HepG2 (cell line): ENCODE results near the gene CLEC2A.

Source experiments
- PHB2 ChIP-seq: fragments of 450-650 bp; IDR thresholded peaks from 2 replicates; pipeline ENCODE4 v1.6.1; 2018; ENCODE audit not compliant: partially characterized antibody
- POLR2A ChIP-seq, 2 experiments: IDR thresholded peaks; 2 replicates each; pipeline ENCODE4 v1.6.1; 2011; ENCODE audit warnings: low read depth in 2 of 2, low read length in 2 of 2, mild to moderate bottlenecking in 1 of 2, moderate library complexity in 1 of 2; ENCODE audit not compliant: insufficient read depth in 1 of 2
- TCF12 ChIP-seq, 2 experiments: fragments of 450-650 bp in 1 of 2; sonication (generic) in 1 of 2; formaldehyde crosslinking in 1 of 2; IDR thresholded peaks; 2 replicates each; pipeline versions ENCODE4 v1.6.1 to v1.8.0; 2017 to 2022; ENCODE audit warnings: antibody characterized with exemption in 1 of 2, mild to moderate bottlenecking in 1 of 2, missing genetic modification reagents in 1 of 2, moderate library complexity in 1 of 2
- ZBTB21 ChIP-seq: sonication (generic); formaldehyde crosslinking; IDR thresholded peaks from 2 replicates; pipeline ENCODE4 v1.4.0; 2020; ENCODE audit warnings: missing genetic modification reagents
- ZNF160 ChIP-seq: sonication (generic); formaldehyde crosslinking; IDR thresholded peaks from 2 replicates; pipeline ENCODE4 v1.8.0; 2022; ENCODE audit warnings: mild to moderate bottlenecking, inconsistent platforms, missing genetic modification reagents
- ZNF205 ChIP-seq: IDR thresholded peaks from 2 replicates; pipeline ENCODE4 v1.6.1; 2018; ENCODE audit warnings: missing biosample characterization, missing genetic modification reagents
- ZNF430 ChIP-seq: sonication (generic); formaldehyde crosslinking; IDR thresholded peaks from 2 replicates; pipeline ENCODE4 v1.9.0; 2021; ENCODE audit warnings: mild to moderate bottlenecking, missing genetic modification reagents
- ZSCAN30 ChIP-seq: sonication (generic); formaldehyde crosslinking; IDR thresholded peaks from 2 replicates; pipeline ENCODE4 v1.5.0; 2020; ENCODE audit warnings: mild to moderate bottlenecking, missing genetic modification reagents
- TF ChIP-seq, protein P1 (sequence below): sonication (generic); formaldehyde crosslinking; IDR thresholded peaks from 2 replicates; pipeline ENCODE4 v1.5.0; 2020; ENCODE audit warnings: mild to moderate bottlenecking, missing genetic modification reagents, moderate library complexity
- TF ChIP-seq, protein P2 (sequence below): sonication (generic); formaldehyde crosslinking; conservative IDR thresholded peaks from 2 replicates; pipeline ENCODE4 v1.8.0; 2022; ENCODE audit warnings: missing genetic modification reagents
- TF ChIP-seq, protein P3 (sequence below): sonication (generic); formaldehyde crosslinking; IDR thresholded peaks from 2 replicates; pipeline ENCODE4 v1.4.0; 2020; ENCODE audit warnings: mild to moderate bottlenecking, missing genetic modification reagents

- TF ChIP-seq PHB2 (no peak), ZNF205 (CRISPR knock-in tag) (no peak), ZSCAN30 (no peak), ZNF430 (CRISPR knock-in tag) (no peak), TCF12 (IDR thresholded peaks at IDR 0.05) (no peak), TCF12 (CRISPR knock-in tag; IDR thresholded peaks at IDR 0.05) (no peak), ZNF160 (CRISPR knock-in tag) (no peak), ZBTB21 (CRISPR knock-in tag) (no peak), POLR2A (IDR thresholded peaks at IDR 0.05; ENCODE audit: insufficient read depth in 1 of 2, low read depth in 2 of 2, low read length in 2 of 2) (no peak)
- TF ChIP-seq, protein P1, sequence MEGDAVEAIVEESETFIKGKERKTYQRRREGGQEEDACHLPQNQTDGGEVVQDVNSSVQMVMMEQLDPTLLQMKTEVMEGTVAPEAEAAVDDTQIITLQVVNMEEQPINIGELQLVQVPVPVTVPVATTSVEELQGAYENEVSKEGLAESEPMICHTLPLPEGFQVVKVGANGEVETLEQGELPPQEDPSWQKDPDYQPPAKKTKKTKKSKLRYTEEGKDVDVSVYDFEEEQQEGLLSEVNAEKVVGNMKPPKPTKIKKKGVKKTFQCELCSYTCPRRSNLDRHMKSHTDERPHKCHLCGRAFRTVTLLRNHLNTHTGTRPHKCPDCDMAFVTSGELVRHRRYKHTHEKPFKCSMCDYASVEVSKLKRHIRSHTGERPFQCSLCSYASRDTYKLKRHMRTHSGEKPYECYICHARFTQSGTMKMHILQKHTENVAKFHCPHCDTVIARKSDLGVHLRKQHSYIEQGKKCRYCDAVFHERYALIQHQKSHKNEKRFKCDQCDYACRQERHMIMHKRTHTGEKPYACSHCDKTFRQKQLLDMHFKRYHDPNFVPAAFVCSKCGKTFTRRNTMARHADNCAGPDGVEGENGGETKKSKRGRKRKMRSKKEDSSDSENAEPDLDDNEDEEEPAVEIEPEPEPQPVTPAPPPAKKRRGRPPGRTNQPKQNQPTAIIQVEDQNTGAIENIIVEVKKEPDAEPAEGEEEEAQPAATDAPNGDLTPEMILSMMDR (CRISPR knock-in tag), result no peak
- TF ChIP-seq, protein P2, sequence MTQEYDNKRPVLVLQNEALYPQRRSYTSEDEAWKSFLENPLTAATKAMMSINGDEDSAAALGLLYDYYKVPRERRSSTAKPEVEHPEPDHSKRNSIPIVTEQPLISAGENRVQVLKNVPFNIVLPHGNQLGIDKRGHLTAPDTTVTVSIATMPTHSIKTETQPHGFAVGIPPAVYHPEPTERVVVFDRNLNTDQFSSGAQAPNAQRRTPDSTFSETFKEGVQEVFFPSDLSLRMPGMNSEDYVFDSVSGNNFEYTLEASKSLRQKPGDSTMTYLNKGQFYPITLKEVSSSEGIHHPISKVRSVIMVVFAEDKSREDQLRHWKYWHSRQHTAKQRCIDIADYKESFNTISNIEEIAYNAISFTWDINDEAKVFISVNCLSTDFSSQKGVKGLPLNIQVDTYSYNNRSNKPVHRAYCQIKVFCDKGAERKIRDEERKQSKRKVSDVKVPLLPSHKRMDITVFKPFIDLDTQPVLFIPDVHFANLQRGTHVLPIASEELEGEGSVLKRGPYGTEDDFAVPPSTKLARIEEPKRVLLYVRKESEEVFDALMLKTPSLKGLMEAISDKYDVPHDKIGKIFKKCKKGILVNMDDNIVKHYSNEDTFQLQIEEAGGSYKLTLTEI (CRISPR knock-in tag), result no peak
- TF ChIP-seq, protein P3, sequence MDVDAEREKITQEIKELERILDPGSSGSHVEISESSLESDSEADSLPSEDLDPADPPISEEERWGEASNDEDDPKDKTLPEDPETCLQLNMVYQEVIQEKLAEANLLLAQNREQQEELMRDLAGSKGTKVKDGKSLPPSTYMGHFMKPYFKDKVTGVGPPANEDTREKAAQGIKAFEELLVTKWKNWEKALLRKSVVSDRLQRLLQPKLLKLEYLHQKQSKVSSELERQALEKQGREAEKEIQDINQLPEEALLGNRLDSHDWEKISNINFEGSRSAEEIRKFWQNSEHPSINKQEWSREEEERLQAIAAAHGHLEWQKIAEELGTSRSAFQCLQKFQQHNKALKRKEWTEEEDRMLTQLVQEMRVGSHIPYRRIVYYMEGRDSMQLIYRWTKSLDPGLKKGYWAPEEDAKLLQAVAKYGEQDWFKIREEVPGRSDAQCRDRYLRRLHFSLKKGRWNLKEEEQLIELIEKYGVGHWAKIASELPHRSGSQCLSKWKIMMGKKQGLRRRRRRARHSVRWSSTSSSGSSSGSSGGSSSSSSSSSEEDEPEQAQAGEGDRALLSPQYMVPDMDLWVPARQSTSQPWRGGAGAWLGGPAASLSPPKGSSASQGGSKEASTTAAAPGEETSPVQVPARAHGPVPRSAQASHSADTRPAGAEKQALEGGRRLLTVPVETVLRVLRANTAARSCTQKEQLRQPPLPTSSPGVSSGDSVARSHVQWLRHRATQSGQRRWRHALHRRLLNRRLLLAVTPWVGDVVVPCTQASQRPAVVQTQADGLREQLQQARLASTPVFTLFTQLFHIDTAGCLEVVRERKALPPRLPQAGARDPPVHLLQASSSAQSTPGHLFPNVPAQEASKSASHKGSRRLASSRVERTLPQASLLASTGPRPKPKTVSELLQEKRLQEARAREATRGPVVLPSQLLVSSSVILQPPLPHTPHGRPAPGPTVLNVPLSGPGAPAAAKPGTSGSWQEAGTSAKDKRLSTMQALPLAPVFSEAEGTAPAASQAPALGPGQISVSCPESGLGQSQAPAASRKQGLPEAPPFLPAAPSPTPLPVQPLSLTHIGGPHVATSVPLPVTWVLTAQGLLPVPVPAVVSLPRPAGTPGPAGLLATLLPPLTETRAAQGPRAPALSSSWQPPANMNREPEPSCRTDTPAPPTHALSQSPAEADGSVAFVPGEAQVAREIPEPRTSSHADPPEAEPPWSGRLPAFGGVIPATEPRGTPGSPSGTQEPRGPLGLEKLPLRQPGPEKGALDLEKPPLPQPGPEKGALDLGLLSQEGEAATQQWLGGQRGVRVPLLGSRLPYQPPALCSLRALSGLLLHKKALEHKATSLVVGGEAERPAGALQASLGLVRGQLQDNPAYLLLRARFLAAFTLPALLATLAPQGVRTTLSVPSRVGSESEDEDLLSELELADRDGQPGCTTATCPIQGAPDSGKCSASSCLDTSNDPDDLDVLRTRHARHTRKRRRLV (CRISPR knock-in tag), result no peak
Observed at GRCh38 chr12:9911708-9912107, 20.5 kb downstream of the CLEC2A start.
